Stimulated activated naive CD4-positive, alpha-beta T cell (primary cell): Measurements from ENCODE around the gene SLC7A14.

Source experiments
- DNase-seq, 6 experiments: peaks; one replicate each; lab custom pipeline; 2025; lab: John Stamatoyannopoulos, UW

Gene SLC7A14

DNA sequence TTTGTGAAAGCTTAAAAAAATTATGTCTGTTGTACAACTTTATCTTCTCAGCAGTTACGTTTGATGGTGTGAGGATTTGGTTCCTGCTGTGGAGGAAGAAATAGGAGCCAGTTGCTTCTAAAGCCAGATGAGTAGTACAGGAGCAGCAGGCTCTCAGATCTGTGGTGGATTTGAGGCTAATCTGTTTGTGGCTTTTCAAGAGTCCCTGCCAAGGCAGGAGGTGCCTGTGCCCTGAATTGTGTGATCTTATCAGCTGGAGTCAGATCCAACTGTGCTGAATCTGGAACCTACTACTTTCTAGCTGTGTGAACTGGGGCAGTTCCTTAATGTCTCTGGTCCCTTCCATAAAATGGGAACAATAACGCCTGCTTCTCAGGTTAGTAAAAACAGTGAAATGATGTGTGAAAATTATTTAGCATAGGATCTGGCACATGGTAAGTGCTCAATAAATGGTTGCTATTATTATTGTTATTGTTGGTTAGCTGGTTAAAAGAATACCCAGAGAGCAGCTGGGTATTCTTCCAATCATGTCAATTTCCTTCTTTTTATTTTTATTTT lies 159.6 kb downstream of the SLC7A14 start:
- DNase-seq, result no peak

GRCh38 chr3:170425491-170426239 lies 160.2 kb downstream of the SLC7A14 start:
- no peak for DNase-seq

DNA sequence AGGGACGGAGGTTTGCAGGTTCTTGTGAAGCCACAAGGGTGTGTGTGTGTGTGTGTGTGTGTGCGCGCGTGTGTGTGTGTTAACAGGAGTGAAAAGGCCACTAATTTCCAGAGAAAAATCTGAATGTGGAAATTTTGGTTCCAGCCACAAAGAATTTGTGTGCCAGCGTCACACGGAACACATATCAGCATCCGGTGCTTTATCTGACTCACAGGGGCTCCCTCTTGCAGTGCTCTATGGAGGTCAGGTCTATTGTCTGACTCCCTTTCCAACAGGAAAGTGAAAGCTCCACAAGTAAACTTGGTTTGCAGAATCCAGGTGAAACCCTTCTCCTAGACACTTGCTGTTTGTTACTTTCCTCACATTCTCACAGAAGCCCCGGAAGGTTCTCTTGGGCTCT lies 161.0 kb downstream of the SLC7A14 start:
- DNase-seq, result no peak

DNA sequence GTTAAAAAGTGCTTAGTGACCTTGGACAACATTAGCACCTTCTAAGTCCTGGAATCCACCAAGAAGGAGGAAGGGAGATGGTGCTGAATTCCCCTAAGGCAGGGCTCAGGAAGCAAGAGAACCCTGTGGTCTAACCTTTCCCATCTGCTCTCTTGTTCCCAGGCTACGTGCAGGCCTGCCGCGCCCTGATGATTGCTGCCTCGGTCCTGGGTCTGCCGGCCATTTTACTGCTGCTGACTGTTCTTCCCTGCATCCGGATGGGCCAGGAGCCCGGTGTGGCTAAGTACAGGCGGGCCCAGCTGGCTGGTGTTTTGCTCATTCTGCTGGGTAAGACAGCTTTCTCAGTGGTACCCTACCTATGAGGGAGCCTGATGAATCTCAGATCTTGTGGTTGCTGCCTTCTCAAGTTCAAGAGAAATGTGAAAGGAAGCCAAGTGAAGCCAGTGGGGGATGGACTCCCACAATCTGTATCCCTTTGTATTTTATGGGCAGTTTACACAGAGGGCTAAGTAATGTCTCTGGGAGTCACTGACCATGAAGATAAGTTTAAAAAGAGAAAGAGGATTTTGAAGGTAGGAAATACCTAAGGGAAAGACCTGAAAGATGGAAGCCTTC lies 162.8 kb downstream of the SLC7A14 start:
- DNase-seq, result no peak

DNA sequence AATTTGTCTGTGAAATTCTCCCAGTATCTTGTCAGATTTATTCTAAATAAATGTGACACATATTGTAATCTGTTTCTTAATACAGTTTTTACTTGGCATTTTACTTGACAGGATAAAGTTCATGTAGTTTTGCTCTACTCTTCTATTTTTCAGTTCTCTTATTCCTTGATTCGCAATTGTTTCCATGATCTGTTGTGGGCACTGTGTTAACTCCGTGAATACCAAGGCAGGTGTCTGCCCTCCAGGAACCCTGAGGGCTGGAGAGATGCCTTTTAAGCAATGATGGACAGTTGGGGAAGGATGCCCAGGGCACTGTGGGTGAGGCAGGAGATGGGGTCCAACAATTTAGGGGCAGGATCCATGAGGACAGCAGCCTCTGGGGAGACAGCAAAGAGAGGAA lies 164.1 kb downstream of the SLC7A14 start:
- DNase-seq, result no peak

- DNase-seq, result no peak
Observed at GRCh38 chr3:170421111-170421641, 164.7 kb downstream of the SLC7A14 start.

- no peak for DNase-seq
Observed at GRCh38 chr3:170420307-170420821, 165.5 kb downstream of the SLC7A14 start.

DNA sequence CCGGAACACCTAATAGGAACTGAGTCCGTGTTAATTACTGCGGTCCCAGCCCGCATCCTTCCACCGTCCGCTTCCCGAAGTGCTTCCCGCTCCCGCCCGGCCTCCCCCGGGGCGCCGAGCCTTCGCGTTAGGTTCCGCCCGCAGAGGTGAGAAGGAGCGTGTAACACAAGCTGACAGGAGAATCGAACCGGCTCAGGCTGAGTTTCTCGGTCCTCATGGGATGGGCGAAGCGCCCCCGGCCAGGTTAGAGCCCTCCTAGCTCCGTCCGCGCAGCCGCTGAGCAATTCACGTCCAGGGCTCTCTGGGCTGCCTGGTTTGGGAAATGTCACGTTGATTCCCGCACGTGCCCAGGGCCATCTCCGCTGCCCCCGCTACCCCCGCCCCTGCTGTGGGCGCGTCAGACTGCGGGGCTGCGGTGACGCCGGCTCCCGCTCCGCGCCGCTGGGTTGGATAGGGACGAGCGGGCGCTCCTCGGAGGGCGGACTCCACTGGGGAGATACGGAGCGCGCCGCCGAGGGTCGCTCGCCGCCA lies 166.3 kb downstream of the SLC7A14 start:
- DNase-seq, result peak in 1 of 6 experiments; percentile 10

- no peak for DNase-seq
Observed at GRCh38 chr3:170418422-170419398, 167.2 kb downstream of the SLC7A14 start, which contains the start of gene CLDN11. CLDN11 (plus strand) TSS chr3:170418868; CDS start chr3:170419067, 199 bp downstream.

- DNase-seq, result no peak
Observed at GRCh38 chr3:170417090-170417489, 168.8 kb downstream of the SLC7A14 start.

GRCh38 chr3:170414202-170414663 lies 171.6 kb downstream of the SLC7A14 start:
- peak in 2 of 6 experiments; percentile 32 to 46 for DNase-seq

GRCh38 chr3:170413291-170413690 lies 172.6 kb downstream of the SLC7A14 start:
- DNase-seq, result no peak

DNA sequence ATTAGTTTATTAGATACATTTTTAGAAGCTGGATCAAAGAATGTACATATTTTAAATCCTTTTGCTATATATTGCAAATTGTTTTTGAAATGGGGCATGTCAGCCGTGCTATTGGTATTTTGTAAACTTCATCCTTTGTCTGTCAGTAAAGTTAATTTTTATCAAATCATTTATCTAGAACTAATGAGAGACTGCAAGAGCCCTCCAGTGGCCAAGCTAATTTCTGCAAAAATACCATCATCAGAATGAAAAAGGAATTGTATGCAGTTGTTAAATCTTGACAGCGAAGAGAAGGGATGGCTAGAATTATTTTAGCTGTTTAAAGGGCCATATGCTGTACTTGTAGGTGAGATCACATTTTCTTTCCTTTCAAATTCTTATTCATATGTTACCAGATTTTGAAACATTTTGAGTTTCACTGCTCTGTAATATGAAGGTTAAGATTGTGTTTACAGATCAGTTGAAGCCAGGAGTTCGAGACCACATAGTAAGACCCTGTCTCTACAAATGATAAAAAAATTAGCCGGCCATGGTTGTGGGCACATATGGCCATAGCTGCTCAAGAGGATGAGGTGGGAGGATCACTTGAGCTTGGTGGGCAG lies 175.3 kb downstream of the SLC7A14 start:
- DNase-seq, result peak in 1 of 6 experiments; percentile 16
